GM23338 (cell line): ENCODE measurements around the gene RFNG. TPM values are rescaled to one million over a fixed set of nuclear protein-coding genes. Genes with fewer than 3 reads are reported as not detected.

Experiments used
- ATAC-seq: fragments of 200-7000 bp; cut with Tn5 transposase; 3 replicates; pipeline ENCODE4 v1.9.1; 2020
- DNase-seq: peaks from one replicate; pipeline ENCODE4 v3.0.0-alpha.2; 2015; ENCODE audit warnings: low spot score
- H2AFZ ChIP-seq: fragments of 200-600 bp; sonication (generic); 2 replicates; pipeline ENCODE4 v1.8.0; 2016; ENCODE audit warnings: antibody characterized with exemption, mild to moderate bottlenecking, moderate library complexity
- H3F3A ChIP-seq: fragments of 200-600 bp; sonication (generic); replicated peaks from 2 replicates; pipeline ENCODE4 v1.8.0; 2017; ENCODE audit warnings: antibody characterized with exemption, mixed run types, low read depth
- H3K27ac ChIP-seq: fragments of 200-600 bp; sonication (generic); 2 replicates; pipeline ENCODE4 v1.6.1; 2016; ENCODE audit warnings: low read depth
- H3K27me3 ChIP-seq: fragments of 200-600 bp; sonication (generic); 2 replicates; pipeline ENCODE4 v1.8.0; 2016; ENCODE audit warnings: mild to moderate bottlenecking, mixed run types, moderate library complexity; ENCODE audit not compliant: insufficient read depth
- H3K36me3 ChIP-seq: fragments of 200-600 bp; sonication (generic); 2 replicates; pipeline ENCODE4 v1.8.0; 2016; ENCODE audit warnings: mild to moderate bottlenecking; ENCODE audit not compliant: insufficient read depth
- H3K4me1 ChIP-seq: fragments of 200-600 bp; sonication (generic); 2 replicates; pipeline ENCODE4 v1.8.0; 2016; ENCODE audit warnings: mild to moderate bottlenecking, moderate library complexity; ENCODE audit not compliant: insufficient read depth
- H3K4me2 ChIP-seq: fragments of 200-600 bp; sonication (generic); 2 replicates; pipeline ENCODE4 v1.7.1; 2017; ENCODE audit warnings: mixed run types
- H3K4me3 ChIP-seq: fragments of 200-600 bp; sonication (generic); 2 replicates; pipeline ENCODE4 v1.6.1; 2016; ENCODE audit warnings: mixed run types
- H3K79me2 ChIP-seq: fragments of 200-600 bp; sonication (generic); replicated peaks from 2 replicates; pipeline ENCODE4 v1.8.0; 2017; ENCODE audit warnings: mild to moderate bottlenecking; ENCODE audit not compliant: insufficient read depth
- H3K9me2 ChIP-seq: fragments of 200-600 bp; sonication (generic); 2 replicates; pipeline ENCODE4 v1.8.0; 2017; ENCODE audit not compliant: insufficient read depth
- H4K20me1 ChIP-seq: fragments of 200-600 bp; sonication (generic); replicated peaks from 2 replicates; pipeline ENCODE4 v1.8.0; 2017; ENCODE audit warnings: mild to moderate bottlenecking; ENCODE audit not compliant: insufficient read depth
- H3K27ac Mint-ChIP-seq: 2 replicates; pipeline ENCODE4 v1.8.0; 2020; ENCODE audit warnings: inconsistent platforms, mild to moderate bottlenecking, moderate library complexity, mixed read lengths
- H3K27me3 Mint-ChIP-seq: 3 replicates; pipeline ENCODE4 v1.8.0; 2022; ENCODE audit warnings: low read depth, mild to moderate bottlenecking, moderate library complexity, mixed read lengths, inconsistent platforms; ENCODE audit not compliant: insufficient read depth, poor library complexity
- H3K36me3 Mint-ChIP-seq: 3 replicates; pipeline ENCODE4 v1.8.0; 2021; ENCODE audit warnings: low read depth, mild to moderate bottlenecking, inconsistent platforms, moderate library complexity, mixed read lengths
- H3K4me1 Mint-ChIP-seq: 3 replicates; pipeline ENCODE4 v1.8.0; 2020; ENCODE audit warnings: mild to moderate bottlenecking, inconsistent platforms, mixed read lengths
- H3K4me3 Mint-ChIP-seq: 3 replicates; pipeline ENCODE4 v1.8.0; 2021; ENCODE audit warnings: moderate library complexity, mild to moderate bottlenecking, inconsistent platforms, mixed read lengths
- H3K9me3 Mint-ChIP-seq: 3 replicates; pipeline ENCODE4 v1.8.0; 2020; ENCODE audit warnings: moderate library complexity, mild to moderate bottlenecking, inconsistent platforms, mixed read lengths
- CREB1 ChIP-seq: fragments of 250-450 bp; sonication (Bioruptor Pico); IDR thresholded peaks from 2 replicates; pipeline ENCODE4 v1.5.0; 2020; ENCODE audit warnings: low read depth, mild to moderate bottlenecking, moderate library complexity
- EZH2phosphoT487 ChIP-seq: fragments of 200-600 bp; sonication (generic); IDR thresholded peaks from one replicate; pipeline ENCODE4 v1.8.1; 2018; ENCODE audit warnings: antibody characterized with exemption; ENCODE audit not compliant: unreplicated experiment
- JUNB ChIP-seq: IDR thresholded peaks from one replicate; pipeline ENCODE4 v1.6.1; 2016; ENCODE audit warnings: antibody characterized with exemption; ENCODE audit not compliant: unreplicated experiment
- NANOG ChIP-seq: IDR thresholded peaks from 2 replicates; pipeline ENCODE4 v1.6.1; 2016; ENCODE audit warnings: antibody characterized with exemption, borderline replicate concordance
- ZNF114 ChIP-seq: fragments of 250-450 bp; sonication (Bioruptor Pico); IDR thresholded peaks from 2 replicates; pipeline ENCODE4 v1.5.0; 2020; ENCODE audit warnings: mild to moderate bottlenecking, moderate library complexity
- ZNF331 ChIP-seq: fragments of 250-450 bp; sonication (Bioruptor Pico); IDR thresholded peaks from 2 replicates; pipeline ENCODE4 v1.5.0; 2020; ENCODE audit warnings: low read depth, mild to moderate bottlenecking, moderate library complexity
- polyA plus RNA-seq: library from polyadenylated mRNA; unstranded; fragments of >200 nt; fragmentation: Nextera tagmentation; extraction: Ambion mirVana; gene quantifications from 2 replicates; pipeline ENCODE4 v1.2.1, GENCODE V29; 2016
- total RNA-seq: library from RNA; depleted of rRNA; stranded (reverse); fragments of >200 nt; shearing (Covaris generic); gene quantifications from 2 replicates; pipeline ENCODE4 v1.2.3, GENCODE V29; 2014
- TF ChIP-seq, protein P1 (sequence below), 2 experiments: fragments of 200-600 bp in 1 of 2; sonication (generic) in 1 of 2; conservative IDR thresholded peaks; 2 replicates each; pipeline versions ENCODE4 v1.5.1 to v1.6.1; 2016 to 2017; ENCODE audit warnings: antibody characterized with exemption in 2 of 2, low read depth in 2 of 2, mild to moderate bottlenecking in 2 of 2, moderate library complexity in 1 of 2
- TF ChIP-seq, protein P2 (sequence below): fragments of 250-450 bp; sonication (Bioruptor Pico); IDR thresholded peaks from 2 replicates; pipeline ENCODE4 v1.5.0; 2020; ENCODE audit warnings: mild to moderate bottlenecking, moderate library complexity

The RFNG gene
- total and polyA plus RNA-seq, 2 experiments from 2014 or later: 18.0 to 44.7 TPM

DNA sequence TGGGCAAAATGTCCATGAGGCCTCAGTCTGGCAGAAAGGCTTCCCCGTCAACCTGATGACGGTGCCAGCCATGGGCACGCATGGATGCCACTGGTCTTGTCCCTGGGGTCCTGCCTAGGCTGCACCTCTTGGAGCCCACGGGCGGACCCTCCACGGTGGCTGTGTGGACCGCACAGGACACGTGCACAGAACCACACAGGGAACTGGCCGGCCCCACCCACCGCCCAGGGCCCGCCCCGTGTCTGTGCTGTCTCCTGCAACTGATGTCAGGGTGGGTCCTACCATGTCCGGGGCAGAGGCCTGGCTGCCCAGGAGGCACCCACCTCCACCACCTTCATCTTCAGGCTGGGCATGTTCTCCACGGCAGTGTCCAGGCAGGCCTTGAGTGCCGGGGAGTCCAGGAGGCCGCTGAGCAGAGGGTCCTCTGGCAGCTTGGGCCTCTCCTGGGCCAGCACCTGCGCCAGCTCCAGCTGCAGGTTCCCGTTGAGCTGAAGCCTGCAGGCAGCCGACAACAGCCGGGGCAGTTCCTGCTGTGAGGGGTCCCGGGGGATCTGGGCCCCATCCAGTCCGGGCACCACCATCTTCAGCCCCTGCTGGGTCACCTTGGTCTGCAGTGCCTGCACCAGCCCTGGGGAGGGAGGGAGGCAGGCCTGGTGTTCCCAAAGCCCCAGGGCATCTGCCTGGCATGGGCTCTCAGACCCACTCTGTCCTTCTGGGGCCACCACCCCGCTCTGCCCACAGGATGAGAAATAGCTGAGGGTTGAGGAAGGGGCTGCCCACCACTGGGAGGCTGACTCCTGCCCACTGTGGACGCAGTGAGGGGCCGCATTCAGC is 34.5 kb upstream of the RFNG start:
- no peak overlapping the region for H3K27ac ChIP-seq
- no peaks in the 10 kb centered on the region for H3K9me2 ChIP-seq
- H3K79me2 ChIP-seq: no peaks in the 10 kb centered on the region
- H3K36me3 ChIP-seq: peaks cover 8% of the 10 kb centered on the region; the same call in 1 of the 2 replicates
- no peak overlapping the region for H2AFZ ChIP-seq
- no peak for ATAC-seq
- DNase-seq: no peak
- H3K27me3 Mint-ChIP-seq: peaks cover 10% of the 10 kb centered on the region
- no peak overlapping the region for H3K4me2 ChIP-seq
- H4K20me1 ChIP-seq: peaks cover 15% of the 10 kb centered on the region
- no peaks in the 10 kb centered on the region for H3K4me1 Mint-ChIP-seq
- H3K9me3 Mint-ChIP-seq: no peaks in the 10 kb centered on the region
- TF ChIP-seq ZNF331 (CRISPR knock-in tag) (no peak), NANOG (no peak), JUNB (no peak), EZH2phosphoT487 (no peak), CREB1 (CRISPR knock-in tag) (no peak), ZNF114 (no peak)
- TF ChIP-seq, protein P1, sequence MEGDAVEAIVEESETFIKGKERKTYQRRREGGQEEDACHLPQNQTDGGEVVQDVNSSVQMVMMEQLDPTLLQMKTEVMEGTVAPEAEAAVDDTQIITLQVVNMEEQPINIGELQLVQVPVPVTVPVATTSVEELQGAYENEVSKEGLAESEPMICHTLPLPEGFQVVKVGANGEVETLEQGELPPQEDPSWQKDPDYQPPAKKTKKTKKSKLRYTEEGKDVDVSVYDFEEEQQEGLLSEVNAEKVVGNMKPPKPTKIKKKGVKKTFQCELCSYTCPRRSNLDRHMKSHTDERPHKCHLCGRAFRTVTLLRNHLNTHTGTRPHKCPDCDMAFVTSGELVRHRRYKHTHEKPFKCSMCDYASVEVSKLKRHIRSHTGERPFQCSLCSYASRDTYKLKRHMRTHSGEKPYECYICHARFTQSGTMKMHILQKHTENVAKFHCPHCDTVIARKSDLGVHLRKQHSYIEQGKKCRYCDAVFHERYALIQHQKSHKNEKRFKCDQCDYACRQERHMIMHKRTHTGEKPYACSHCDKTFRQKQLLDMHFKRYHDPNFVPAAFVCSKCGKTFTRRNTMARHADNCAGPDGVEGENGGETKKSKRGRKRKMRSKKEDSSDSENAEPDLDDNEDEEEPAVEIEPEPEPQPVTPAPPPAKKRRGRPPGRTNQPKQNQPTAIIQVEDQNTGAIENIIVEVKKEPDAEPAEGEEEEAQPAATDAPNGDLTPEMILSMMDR (conservative IDR thresholded peaks at IDR 0.05; ENCODE audit: low read depth in 2 of 2): no peak
- TF ChIP-seq, protein P2, sequence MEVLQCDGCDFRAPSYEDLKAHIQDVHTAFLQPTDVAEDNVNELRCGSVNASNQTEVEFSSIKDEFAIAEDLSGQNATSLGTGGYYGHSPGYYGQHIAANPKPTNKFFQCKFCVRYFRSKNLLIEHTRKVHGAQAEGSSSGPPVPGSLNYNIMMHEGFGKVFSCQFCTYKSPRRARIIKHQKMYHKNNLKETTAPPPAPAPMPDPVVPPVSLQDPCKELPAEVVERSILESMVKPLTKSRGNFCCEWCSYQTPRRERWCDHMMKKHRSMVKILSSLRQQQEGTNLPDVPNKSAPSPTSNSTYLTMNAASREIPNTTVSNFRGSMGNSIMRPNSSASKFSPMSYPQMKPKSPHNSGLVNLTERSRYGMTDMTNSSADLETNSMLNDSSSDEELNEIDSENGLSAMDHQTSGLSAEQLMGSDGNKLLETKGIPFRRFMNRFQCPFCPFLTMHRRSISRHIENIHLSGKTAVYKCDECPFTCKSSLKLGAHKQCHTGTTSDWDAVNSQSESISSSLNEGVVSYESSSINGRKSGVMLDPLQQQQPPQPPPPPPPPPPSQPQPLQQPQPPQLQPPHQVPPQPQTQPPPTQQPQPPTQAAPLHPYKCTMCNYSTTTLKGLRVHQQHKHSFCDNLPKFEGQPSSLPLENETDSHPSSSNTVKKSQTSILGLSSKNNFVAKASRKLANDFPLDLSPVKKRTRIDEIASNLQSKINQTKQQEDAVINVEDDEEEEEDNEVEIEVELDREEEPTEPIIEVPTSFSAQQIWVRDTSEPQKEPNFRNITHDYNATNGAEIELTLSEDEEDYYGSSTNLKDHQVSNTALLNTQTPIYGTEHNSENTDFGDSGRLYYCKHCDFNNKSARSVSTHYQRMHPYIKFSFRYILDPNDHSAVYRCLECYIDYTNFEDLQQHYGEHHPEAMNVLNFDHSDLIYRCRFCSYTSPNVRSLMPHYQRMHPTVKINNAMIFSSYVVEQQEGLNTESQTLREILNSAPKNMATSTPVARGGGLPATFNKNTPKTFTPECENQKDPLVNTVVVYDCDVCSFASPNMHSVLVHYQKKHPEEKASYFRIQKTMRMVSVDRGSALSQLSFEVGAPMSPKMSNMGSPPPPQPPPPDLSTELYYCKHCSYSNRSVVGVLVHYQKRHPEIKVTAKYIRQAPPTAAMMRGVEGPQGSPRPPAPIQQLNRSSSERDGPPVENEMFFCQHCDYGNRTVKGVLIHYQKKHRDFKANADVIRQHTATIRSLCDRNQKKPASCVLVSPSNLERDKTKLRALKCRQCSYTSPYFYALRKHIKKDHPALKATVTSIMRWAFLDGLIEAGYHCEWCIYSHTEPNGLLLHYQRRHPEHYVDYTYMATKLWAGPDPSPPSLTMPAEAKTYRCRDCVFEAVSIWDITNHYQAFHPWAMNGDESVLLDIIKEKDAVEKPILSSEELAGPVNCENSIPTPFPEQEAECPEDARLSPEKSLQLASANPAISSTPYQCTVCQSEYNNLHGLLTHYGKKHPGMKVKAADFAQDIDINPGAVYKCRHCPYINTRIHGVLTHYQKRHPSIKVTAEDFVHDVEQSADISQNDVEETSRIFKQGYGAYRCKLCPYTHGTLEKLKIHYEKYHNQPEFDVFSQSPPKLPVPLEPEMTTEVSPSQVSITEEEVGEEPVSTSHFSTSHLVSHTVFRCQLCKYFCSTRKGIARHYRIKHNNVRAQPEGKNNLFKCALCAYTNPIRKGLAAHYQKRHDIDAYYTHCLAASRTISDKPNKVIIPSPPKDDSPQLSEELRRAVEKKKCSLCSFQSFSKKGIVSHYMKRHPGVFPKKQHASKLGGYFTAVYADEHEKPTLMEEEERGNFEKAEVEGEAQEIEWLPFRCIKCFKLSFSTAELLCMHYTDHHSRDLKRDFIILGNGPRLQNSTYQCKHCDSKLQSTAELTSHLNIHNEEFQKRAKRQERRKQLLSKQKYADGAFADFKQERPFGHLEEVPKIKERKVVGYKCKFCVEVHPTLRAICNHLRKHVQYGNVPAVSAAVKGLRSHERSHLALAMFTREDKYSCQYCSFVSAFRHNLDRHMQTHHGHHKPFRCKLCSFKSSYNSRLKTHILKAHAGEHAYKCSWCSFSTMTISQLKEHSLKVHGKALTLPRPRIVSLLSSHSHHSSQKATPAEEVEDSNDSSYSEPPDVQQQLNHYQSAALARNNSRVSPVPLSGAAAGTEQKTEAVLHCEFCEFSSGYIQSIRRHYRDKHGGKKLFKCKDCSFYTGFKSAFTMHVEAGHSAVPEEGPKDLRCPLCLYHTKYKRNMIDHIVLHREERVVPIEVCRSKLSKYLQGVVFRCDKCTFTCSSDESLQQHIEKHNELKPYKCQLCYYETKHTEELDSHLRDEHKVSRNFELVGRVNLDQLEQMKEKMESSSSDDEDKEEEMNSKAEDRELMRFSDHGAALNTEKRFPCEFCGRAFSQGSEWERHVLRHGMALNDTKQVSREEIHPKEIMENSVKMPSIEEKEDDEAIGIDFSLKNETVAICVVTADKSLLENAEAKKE (CRISPR knock-in tag): no peak
- H3K4me3 ChIP-seq: no peak overlapping the region
- no peak overlapping the region for H3K4me3 Mint-ChIP-seq
- no peaks in the 10 kb centered on the region for H3K27me3 ChIP-seq
- no peaks in the 10 kb centered on the region for H3K4me1 ChIP-seq
- peaks cover 55% of the 10 kb centered on the region; the same call in 2 of the 3 replicates for H3K36me3 Mint-ChIP-seq
- H3K27ac Mint-ChIP-seq: no peak overlapping the region
- peaks cover 18% of the 10 kb centered on the region; the same call in 1 of the 2 replicates for H3F3A ChIP-seq
